Esophagus muscularis mucosa (tissue), 3 donors: Measurements from ENCODE around the gene FCGR1A.
"Not testable (repeated sequence)": the region's sequence is repeated elsewhere in the genome, so short reads cannot be mapped to it uniquely, and the experiment has no call there.

Source experiments
- POLR2A ChIP-seq: fragments of 450-650 bp; IDR thresholded peaks from one replicate; pipeline ENCODE4 v1.6.1; 2017; ENCODE audit warnings: antibody characterized with exemption, moderate library complexity, mild to moderate bottlenecking, low read depth
- POLR2AphosphoS5 ChIP-seq, 2 donors: sonication (generic); formaldehyde crosslinking; IDR thresholded peaks; one replicate each; pipeline ENCODE4 v1.6.1; 2017; ENCODE audit warnings: antibody characterized with exemption in 2 of 2
- TF ChIP-seq, protein P1 (sequence below), 3 experiments: fragments of 200-600 bp in 2 of 3; fragments of 450-650 bp in 1 of 3; sonication (generic) in 2 of 3; IDR thresholded peaks; one replicate each; pipeline ENCODE4 v1.5.1; 2017 to 2019; ENCODE audit warnings: antibody characterized with exemption in 3 of 3, mild to moderate bottlenecking in 2 of 3, moderate library complexity in 1 of 3

DNA sequence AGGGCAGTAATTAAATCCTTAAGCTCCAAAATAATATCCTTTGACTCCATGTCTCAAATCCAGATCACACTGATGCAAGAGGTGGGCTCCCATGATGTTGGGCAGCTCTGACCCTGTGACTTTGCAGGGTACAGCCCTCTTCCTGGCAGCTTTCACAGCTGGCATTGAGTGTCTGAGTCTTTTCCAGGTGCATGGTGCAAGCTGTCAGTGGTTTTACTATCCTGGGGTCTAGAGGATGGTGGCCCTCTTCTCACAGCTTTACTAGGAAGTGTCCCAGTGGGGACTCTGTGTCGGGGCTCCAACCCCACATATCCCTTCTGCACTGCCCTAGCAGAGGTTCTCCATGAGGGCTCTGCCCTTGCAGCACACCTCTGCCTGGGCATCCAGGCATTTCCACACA is 16.3 kb upstream of the FCGR1A start:
- TF ChIP-seq POLR2A; POLR2AphosphoS5 (IDR thresholded peaks at IDR 0.05): not testable (repeated sequence)
- TF ChIP-seq, protein P1, sequence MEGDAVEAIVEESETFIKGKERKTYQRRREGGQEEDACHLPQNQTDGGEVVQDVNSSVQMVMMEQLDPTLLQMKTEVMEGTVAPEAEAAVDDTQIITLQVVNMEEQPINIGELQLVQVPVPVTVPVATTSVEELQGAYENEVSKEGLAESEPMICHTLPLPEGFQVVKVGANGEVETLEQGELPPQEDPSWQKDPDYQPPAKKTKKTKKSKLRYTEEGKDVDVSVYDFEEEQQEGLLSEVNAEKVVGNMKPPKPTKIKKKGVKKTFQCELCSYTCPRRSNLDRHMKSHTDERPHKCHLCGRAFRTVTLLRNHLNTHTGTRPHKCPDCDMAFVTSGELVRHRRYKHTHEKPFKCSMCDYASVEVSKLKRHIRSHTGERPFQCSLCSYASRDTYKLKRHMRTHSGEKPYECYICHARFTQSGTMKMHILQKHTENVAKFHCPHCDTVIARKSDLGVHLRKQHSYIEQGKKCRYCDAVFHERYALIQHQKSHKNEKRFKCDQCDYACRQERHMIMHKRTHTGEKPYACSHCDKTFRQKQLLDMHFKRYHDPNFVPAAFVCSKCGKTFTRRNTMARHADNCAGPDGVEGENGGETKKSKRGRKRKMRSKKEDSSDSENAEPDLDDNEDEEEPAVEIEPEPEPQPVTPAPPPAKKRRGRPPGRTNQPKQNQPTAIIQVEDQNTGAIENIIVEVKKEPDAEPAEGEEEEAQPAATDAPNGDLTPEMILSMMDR (IDR thresholded peaks at IDR 0.05) = not testable (repeated sequence)
